ENCODE measurements around the gene ANTXRL.
"Not testable (repeated sequence)": the region's sequence is repeated elsewhere in the genome, so short reads cannot be mapped to it uniquely, and the experiment has no call there.

Gene ANTXRL

DNA sequence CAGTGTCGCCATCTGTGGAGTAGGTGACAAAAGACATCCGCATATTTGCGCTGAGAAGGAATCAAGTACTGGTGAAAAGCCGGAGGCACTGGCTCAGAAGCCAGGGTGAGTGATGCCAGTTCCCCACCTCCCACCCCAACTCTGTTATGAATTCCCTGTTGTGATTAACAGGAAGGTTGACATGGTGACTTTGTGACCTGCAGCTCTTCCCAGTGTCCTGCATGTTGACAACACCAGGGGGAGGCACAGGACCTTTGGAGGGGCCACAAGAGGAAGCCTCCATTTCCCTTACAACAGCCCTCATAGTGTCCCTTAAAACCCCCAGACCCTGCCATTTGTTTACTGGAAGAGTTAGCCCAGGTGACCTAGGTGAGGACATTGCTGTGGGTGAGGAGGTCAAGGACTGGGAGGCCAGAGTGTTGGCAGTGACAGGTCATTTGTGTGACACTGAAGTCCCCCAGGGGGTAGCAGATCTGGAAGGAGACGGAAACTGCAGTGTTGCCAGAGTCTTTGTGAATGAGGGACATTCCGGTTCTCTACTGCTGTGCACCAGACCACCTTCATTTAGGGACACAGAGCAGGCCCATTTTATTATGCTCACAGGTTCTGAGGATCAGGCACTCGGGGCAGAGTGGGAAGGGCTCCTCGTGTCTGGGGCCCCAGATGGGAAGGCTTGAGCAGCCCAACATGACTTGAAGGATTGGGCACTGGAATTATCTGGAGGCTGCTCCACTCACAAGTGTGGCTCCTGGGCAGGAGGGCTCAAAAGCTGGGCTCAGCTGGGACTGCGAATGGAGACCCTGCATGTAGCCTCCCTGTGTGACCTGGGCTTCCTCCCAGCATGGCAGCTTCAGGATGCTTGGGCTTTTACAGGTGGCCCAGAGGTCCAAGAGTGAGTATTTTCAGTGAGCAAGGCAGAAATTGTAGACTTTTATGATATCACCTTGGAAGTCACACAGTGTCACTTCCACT lies 13.0 kb upstream of the ANTXRL start:
- DNase-seq (ENCODE audit: low spot score), result no peak

DNA sequence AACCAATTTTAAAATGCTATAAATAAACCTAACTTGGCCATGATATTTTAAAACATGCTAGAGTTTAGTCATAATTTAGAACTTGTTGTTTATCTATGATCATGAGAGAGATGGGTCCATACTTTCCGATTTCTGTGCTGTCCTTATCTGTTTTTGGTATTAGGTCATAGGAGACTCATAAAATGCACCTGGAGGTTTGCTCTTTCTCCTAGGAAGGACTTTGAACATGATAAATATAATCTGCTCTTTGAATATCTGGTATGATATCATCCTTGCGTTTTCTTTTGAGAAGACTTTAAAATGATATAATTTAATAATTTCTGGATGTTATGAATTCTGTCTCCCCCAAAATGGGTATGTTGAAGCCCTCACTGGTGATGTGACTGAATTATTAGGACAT lies 9.0 kb upstream of the ANTXRL start:
- no peak for DNase-seq (ENCODE audit: low spot score)

DNA sequence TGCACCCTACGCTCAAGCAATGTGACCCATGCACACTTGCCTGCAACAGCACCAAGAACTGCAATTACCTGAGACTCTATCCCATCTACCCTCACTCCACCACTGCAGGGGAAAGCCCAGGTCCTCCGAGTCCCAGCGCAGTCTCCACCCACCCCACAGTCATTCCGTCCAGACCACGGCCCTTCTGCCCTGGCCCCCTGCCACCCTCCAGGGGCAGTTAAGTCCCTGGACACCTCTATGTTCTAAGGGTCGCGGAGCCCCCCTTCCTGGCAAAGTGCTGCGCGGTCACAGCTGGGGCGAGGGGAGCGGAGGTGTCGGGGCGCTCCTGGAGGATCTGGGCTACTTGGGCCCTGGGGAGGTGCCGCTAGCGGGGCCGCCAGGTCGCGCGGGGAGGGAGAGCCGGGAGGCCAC lies 4.4 kb upstream of the ANTXRL start:
- DNase-seq (ENCODE audit: low spot score), result not testable (repeated sequence)

DNA sequence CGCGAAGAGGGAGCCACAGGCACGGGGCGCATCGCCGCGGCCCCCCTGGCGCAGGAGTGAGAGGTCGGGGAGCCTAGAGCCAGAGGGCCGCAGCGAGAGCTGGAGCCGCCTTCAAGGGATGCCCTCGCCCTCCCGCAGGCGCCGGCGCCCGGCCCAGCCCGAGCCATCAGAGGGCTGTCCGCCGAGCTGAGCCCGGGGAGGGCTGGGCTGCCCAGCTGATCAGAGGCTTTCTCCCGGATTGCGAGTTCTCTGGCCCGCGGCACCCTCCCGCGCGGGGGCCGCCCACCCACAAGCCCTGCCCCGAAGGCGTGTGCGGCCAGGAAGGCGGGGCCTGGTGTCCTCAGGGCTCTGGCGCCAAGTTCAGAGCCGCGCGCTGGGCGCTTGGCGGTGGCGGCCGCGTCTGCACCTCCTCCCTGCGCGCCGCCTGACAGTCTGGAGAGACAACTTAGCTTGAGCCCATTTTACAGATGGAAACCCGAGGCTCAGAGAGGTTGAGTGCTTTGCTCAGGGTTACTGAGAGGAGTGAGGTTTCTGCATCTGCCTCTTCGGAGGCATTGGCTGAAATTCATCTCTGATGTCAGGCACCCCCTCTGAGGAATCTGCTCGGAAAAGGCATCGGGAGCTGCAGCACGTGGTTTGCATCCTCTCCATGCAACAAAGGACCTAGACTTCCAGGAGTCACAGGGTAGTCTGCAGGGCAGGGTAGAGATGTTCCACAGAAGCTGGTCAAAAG lies 3.8 kb upstream of the ANTXRL start:
- DNase-seq (ENCODE audit: low spot score), result peak; percentile 72

DNA sequence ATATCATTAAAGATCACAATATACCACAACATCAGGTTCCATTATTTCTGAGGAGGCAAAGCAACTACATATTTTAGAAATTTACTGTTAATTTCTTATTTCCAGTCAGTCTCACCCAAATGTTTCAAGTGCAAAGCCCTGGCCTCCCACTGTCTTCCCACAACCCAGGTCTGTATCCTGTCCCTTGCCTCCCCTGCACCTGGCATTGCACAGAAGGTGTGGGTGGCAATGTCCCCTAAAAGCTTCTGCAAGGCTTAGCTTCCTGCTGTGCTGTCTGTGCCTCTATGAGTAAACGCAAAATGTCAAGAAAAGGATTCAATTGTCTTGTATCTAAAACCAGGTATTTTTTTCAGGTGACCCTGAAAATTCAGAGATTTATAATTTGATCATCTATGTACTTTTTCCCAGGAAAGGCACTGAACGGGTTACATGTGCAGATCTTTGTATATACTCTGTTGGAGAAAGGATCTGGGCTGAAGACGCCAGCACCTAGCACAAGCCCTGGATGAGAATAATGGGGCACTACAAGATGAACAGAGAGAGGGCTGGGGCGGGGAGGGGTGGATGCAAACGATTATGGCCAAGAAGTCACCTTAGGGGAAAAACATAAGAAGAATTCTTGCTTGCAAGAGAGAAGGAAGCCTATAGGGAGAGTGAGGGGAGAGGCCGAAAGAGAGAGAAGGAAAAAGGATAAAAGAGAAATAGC lies 3.1 kb upstream of the ANTXRL start:
- DNase-seq (ENCODE audit: low spot score), result no peak

DNA sequence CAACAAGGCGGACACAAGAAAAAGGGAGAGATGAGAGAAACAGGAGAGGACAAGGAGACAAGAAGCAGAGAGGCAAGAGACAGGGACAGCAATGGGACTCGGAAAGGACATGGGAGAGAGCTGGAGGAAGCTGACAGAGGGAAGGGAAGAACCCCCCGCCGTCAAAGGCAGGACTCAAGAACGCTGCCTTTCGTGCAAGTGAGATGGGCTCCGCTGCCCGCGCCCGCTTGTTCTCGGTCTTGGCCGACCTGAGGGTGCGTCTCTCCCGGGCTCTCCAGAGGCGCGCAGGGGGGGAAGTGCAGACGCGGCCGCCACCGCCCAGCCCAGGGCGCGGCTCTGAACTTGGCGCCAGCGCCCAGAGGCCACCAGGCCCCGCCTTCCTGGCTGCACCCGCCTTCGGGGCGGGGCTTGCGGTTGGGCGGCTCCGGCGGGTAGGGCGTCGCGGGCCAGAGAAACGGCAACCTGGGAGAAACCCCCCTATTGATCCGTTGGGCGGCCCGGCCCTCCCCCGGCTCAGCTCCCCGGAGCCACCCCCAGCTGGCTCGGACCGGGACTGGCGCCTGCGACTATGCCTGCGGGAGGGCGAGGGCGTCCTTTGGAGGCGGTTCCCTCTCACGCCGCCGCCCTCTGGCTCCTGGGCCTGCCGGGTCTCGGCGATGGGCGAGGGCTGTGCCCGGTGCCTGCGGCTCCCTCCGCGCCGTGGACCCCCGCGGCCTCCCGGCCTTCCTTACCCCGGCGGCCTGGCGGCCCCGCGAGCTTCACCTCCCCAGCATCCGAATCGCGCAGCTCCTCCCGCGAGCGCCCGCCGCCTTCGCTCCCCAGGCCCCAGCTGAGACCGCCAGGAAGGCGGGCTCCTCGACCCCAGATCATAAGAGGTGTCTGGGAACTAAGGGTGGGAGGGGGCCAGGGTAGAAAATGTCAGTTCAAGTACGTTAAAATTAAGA lies 2.2 kb upstream of the ANTXRL start:
- DNase-seq (ENCODE audit: low spot score), result peak; percentile 91

DNA sequence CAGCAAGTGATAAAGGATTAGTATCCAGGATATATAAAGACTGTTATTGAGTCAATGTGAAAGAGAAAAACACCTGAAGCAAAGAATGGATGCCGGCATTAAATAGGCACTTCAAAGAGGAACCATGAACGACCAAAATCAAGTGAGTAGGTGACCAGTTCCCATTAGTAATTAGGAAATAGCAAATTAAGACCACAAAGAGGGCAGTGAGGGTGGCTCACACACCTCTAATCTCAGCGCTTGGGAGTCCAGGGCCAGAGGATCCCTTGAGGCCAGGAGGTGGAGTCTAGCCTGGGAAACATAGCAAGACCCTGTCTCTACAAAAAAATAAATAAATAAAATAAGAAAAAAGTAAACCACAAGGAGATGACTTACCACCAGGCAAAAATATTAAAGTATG lies 1.5 kb upstream of the ANTXRL start:
- DNase-seq (ENCODE audit: low spot score), result no peak

DNA sequence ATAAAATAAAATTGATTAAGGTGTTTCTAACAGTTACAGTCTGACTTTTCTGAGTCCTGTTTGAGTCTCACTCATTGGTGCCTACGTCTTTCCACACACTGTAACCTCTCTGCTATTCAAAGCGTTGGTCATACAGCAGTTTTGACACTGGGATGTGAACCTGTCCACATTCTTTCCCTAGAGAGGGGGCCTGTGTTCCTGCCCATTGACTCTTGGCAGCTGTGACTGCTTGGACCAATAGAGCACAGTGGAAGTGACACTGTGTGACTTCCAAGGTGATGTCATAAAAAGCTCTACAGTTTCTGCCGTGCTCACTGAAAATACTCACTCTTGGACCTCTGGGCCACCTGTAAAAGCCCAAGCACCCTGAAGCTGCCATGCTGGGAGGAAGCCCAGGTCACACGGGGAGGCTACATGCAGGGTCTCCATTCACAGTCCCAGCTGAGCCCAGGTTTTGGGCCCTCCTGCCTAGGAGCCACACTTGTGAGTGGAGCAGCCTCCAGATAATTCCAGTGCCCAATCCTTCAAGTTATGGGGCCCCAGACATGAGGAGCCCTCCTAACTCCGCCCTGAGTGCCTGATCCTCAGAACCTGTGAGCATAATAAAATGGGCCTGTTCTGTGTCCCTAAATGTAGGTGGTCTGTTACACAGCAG lies 704 bp upstream of the ANTXRL start:
- DNase-seq (ENCODE audit: low spot score), result no peak

DNA sequence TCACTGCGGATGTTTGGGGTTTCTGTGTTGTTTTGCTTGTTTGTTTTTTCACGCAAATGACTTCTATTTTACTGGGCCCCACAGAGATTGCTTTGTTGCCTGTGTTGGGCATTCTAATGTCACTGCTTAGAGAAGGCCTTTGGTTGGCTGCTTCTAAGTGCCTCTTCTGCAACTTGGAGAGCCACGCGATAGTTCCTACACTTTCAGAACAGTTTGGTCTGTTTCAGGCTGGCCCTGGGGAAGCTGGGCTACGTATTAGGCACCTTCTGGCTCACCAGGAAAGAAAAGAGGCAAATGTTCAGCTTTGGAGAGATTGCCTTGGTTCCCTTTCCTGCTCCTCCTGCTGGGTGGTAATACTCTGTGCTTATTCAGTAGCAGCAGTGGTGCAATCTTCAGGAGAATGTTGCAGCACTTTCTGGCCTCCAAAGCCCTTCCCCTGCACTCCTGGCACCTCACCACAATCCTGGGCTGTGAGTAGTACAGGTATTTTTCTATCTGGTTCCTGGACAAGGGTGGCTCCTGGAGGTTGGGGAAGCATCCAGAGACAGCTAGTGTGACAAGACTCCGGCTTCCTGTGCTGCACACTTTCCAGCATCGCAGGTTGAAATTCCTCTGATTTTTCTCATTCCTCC lies 1.2 kb downstream of the ANTXRL start:
- DNase-seq (ENCODE audit: low spot score), result no peak

DNA sequence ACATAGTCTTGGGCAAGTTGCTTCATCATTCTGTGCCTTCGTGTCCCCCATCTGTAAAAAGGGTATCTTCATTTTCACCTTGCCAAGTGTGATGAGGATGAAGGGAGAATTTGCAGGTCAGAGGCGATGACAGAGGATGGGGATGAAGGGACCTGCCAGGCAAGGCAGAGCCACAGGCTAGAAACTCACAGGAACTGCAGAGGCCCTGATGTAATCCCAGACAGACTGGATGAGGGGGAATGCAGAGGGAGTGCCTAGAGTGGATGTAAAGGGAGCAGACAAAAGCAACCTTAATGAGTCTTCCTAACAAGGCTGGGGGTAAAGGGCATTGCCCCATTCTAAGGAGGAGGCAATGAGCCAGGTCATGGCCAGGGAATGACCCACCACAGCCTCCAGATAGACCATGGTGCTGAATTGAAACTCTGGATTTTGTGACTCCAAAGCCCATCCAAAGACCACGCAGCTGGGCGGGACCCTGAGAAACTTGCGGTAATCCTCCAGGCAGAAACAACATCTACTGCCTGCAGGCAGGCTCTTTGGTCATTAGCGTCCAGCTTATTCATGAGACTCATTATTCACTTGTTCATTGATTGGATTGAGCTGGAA lies 1.9 kb downstream of the ANTXRL start:
- DNase-seq (ENCODE audit: low spot score), result no peak

DNA sequence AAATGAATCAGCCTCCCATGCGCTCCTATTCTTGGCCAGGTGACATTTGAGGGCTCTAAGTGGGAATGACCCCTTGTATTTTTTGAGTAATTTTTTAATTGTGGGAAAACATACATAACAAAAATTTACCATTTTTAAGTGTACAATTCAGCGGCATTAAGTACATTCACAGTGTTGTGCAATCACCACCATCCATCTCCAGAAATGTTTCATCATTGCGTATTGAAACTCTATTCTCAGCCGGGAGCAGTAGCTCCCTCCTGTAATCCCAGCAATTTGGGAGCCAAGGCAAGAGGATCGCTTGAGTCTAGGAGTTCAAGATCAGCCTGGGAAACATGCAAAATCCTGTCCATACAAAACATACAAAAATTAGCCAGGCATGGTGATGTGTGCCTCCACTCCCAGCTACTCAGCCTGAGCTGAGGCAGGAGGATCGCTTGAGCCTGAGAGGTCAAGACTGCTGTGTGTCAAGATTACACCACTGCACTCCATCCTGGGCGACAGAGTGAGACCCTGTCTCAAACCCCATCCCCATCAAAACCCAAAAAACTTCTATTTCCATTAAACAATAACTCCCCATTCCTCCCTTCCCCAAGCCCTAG lies 2.5 kb downstream of the ANTXRL start:
- no peak for DNase-seq (ENCODE audit: low spot score)

DNA sequence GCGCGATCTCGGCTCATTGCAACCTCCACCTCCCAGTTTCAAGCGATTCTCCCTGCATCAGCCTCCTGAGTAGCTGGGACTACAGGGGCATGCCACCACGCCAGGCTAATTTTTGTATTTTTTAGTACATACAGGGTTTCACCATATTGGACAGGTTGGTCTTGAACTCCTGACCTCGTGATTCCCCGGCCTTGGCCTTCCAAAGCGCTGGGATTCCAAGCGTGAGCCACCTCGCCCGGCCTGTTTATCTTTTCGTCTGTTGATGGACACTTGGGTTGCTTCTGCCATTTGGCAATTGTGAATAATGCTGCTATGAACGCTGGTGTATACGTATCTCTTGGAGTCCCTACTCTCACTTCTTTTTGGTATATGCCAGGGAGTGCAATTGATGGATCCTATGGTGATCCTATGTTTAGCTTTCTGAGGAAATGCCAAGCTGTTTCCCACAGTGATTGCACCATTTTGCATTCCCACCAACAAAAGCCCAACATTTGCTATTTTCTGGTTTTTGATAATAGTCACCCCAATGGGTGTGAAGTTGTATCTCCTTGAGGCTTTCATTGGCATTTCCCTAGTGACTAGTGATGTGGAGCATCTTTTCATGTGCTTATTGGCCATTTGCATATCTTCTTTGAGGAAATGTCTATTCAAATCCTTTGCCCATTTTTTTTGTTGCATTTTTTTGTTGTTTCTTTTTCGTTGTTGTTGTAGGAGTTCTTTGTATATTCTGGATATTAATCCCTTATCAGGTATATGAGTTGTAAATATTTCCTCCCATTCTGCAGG lies 3.5 kb downstream of the ANTXRL start:
- DNase-seq (ENCODE audit: low spot score), result no peak

DNA sequence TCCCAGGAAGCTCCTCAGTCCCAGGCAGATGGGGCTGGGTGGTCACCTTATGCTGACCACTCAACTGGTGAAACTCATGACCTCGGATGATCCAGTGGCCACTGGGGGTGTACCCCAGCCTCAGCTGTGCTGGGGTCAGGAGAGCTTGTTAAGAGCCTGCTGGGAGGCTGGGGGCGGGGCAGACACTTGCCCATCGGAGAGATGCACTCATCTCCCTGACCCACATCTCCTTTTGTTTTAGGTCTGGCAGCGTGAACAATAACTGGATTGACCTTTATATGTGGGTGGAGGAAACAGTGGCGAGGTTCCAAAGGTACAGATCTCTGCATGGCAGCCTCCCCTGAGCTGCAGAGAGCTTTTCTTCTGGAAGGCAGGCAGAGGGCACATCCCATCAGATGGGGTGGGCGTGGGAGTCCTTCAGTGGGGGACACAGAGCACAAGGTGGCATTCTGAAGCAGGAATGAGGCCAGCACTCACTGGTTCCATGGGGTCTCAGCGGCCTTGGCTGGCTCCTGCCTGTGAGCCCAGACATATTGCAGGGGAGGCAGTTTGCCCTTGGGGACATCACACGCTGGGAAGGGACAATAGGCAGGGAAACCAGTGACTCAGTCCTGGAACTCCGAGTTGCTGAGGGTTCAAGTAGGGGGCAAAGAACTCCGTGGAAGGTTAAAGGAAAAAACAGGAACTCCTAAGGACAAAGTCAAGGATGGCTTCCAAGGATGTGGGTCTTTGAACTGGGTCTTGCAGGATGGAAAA lies 5.2 kb downstream of the ANTXRL start:
- no peak for DNase-seq (ENCODE audit: low spot score)

DNA sequence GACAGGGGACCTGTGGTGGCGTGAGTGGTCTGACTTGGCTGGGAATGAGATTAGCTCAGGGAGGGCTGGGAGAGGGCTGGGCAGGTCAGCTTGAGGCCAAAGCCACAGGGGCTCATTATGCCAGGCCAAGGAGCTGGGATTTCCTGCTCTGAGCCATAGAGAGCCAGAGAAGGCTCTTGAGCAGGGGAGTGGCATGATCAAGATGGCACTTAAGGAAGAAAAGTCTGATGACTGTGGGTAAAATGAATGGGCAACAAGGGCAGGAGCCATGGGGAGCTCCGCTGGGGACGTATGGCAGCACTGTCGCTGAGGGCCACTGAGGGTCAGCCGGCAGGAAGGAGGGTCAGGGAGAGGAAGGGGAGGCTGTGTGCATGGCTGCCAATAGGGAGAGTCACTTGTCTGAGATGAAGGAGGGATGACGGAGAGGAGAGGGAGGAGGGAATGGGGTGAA lies 5.8 kb downstream of the ANTXRL start:
- DNase-seq (ENCODE audit: low spot score), result no peak

DNA sequence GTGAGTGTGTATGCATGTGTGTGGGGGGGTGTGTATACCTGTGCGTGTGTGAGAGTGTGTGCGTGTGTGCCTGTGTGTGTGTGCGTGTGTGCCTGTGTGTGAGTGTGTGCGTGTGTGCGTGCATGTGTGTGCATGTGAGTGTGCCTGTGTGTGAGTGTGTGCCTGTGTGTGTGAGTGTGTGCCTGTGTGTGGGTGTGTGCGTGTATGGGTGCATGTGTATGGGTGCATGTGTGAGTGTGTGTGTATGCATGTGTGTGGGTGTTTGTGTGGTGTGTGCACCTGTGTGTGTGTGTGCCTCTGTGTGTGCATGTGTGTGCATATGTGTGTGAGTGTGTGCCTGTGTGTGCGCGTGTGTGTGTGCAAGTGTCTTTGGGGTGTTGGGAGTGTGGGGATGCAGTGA lies 6.4 kb downstream of the ANTXRL start:
- no peak for DNase-seq (ENCODE audit: low spot score)

DNA sequence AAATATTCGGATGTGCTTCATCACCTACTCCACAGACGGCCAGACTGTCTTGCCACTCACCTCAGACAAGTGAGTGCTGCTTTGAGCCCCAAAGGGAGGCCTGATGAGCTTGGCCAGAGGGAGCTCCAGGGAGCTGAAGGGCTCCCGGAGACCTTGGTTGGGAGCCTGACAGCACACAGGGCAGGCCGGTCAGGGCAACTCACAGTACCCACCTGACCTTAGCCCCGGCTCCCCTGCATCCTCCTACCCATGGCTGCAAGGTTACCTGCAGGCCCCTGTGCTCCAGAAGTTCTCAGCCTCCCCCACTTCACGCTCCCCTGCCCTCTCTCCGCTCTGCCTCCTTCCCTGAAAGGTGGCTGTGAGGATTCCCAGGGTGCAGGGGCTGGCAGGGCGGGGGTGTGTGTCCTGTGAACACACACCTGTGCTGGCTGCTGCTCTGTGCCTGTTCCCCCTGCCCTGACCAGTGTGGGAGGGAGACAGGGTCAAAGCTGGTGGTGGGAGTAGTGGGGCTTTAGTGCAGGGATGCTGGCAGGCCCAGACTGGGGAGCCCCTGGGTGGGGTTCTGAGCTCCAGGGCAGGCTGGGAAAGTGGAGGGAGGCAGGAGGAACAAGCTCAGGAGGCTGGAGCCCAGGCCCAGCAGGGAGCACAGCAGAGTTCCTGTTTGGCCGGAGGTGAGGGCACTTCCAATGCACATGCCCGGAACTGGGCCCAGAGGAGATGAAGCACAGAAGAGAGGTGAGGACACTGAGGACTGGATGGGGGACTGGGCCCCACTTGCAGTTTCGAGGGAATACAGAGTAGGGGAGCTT lies 7.2 kb downstream of the ANTXRL start:
- DNase-seq (ENCODE audit: low spot score), result no peak

DNA sequence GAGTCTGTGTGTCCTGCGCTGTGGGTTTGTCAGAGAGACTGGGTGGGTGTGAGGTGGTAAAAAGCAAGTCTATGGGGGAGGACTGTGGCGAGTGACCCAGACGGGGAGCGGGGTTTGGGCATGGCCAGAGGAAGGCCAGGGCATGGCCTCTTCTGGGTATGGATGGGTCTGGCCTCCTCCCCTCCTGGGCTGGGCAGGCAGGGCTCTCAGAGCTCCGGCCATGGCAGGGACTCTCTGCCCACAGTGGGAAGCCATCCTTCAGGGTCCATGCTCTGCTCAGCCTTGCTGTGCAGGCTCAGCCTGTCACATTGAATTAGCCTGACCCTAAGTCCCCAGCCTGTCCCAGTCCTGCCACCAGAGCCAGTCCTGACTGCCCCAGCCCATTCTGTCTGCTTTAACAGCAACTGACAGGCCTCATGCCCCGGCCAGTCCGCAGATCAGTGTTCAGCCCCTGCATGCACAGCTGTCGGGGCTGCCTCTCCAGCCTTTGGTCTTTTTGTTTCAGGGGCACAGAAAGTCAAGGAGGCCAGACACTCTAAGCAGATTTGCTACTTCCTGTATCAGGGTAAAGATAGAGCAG lies 7.9 kb downstream of the ANTXRL start:
- no peak for DNase-seq (ENCODE audit: low spot score)

Data from D341Med (cell line).